Right lobe of liver (tissue), 4 donors: ENCODE data around the gene ILK.

Source experiments
- CTCF ChIP-seq, 4 donors: fragments of 200-600 bp in 3 of 4; fragments of 450-650 bp in 1 of 4; IDR thresholded peaks; one replicate each; pipeline versions ENCODE4 v1.5.1 to v1.8.0; 2016 to 2022; ENCODE audit warnings: antibody characterized with exemption in 4 of 4, mild to moderate bottlenecking in 2 of 4
- POLR2A ChIP-seq: fragments of 450-650 bp; IDR thresholded peaks from one replicate; pipeline ENCODE4 v1.6.1; 2017; ENCODE audit warnings: antibody characterized with exemption, mild to moderate bottlenecking
- donor health status: DM: no; HTN: no; CAD: no.
- donor health status: DM: no; HTN: no; CAD: no.
- donor health status: DM: no; HTN: yes; CAD: no.

GRCh38 chr11:6646918-6647679, 43.5 kb downstream of the ILK start:
- TF ChIP-seq POLR2A = no peak
- TF ChIP-seq CTCF (IDR thresholded peaks at IDR 0.05) = no peak
